BJ (cell line): ENCODE results near the gene DIPK1C. TPM values are rescaled to one million over a fixed set of nuclear protein-coding genes. Genes with fewer than 3 reads are reported as not detected.

Source experiments
- CTCF ChIA-PET: fragments of 350-600 bp; formaldehyde crosslinking; extraction: SDS; loops from one replicate; lab custom pipeline; 2021; ENCODE audit warnings: antibody characterized with exemption, inconsistent platforms; lab: Yijun Ruan, JAX
- POLR2A ChIA-PET: fragments of 300-600 bp; sonication (Branson Sonifier 250); formaldehyde crosslinking; extraction: SDS; loops from one replicate; lab custom pipeline; 2021; ENCODE audit warnings: antibody characterized with exemption; lab: Charles Lee
- DNase-seq: peaks from one replicate; pipeline ENCODE4 v3.0.0-alpha.2; 2011; ENCODE audit warnings: low read depth
- H3K27me3 ChIP-seq: 2 replicates; pipeline ENCODE4 v1.6.0; 2011; ENCODE audit warnings: low read length; ENCODE audit not compliant: control insufficient read depth, insufficient read depth
- H3K36me3 ChIP-seq: 2 replicates; pipeline ENCODE4 v1.5.1; 2011; ENCODE audit warnings: low read length; ENCODE audit not compliant: control insufficient read depth, insufficient read depth
- H3K4me3 ChIP-seq: 2 replicates; pipeline ENCODE4 v1.5.1; 2011; ENCODE audit warnings: low read depth, mild to moderate bottlenecking, control low read depth, low read length
- polyA plus RNA-seq: library from polyadenylated mRNA; depleted of rRNA; stranded (reverse); fragments of >200 nt; gene quantifications from 2 replicates; pipeline ENCODE4 v1.2.3, GENCODE V29; 2011; rRNA removed
- TF ChIP-seq, protein P1 (sequence below): IDR thresholded peaks from 2 replicates; pipeline ENCODE4 v1.5.1; 2011; ENCODE audit warnings: low read depth, mild to moderate bottlenecking, control low read depth, inconsistent platforms, low read length, moderate library complexity; ENCODE audit not compliant: insufficient read depth

Gene DIPK1C
- polyA plus RNA-seq, 1 experiment: not detected

DNA sequence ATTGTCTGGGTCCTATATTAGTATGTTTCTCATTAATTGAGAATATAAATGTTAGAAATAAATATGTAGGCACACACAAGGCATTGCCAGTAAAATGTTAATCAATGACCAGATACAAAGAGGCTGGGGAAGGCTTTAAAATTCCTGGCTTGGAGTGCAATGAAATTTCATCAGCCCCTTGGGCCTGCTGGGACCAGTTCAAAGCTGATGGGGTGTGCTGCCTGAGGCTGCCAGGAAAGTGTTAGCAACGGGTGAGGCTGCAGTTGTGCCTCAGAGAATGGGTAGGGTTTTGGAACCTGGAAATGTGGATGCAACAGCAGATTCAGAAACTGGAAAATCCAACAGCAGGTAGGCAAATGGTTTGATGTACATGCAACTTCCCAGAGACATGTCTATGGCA is 68.9 kb downstream of the DIPK1C start:
- no peaks in the 10 kb centered on the region for H3K36me3 ChIP-seq
- TF ChIP-seq, protein P1, sequence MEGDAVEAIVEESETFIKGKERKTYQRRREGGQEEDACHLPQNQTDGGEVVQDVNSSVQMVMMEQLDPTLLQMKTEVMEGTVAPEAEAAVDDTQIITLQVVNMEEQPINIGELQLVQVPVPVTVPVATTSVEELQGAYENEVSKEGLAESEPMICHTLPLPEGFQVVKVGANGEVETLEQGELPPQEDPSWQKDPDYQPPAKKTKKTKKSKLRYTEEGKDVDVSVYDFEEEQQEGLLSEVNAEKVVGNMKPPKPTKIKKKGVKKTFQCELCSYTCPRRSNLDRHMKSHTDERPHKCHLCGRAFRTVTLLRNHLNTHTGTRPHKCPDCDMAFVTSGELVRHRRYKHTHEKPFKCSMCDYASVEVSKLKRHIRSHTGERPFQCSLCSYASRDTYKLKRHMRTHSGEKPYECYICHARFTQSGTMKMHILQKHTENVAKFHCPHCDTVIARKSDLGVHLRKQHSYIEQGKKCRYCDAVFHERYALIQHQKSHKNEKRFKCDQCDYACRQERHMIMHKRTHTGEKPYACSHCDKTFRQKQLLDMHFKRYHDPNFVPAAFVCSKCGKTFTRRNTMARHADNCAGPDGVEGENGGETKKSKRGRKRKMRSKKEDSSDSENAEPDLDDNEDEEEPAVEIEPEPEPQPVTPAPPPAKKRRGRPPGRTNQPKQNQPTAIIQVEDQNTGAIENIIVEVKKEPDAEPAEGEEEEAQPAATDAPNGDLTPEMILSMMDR: no peak
- no peak overlapping the region for H3K4me3 ChIP-seq
- POLR2A ChIA-PET: no interaction called here
- no peak for DNase-seq
- CTCF ChIA-PET: no interaction called here
- no peaks in the 10 kb centered on the region; the same call in 1 of the 2 replicates for H3K27me3 ChIP-seq

DNA sequence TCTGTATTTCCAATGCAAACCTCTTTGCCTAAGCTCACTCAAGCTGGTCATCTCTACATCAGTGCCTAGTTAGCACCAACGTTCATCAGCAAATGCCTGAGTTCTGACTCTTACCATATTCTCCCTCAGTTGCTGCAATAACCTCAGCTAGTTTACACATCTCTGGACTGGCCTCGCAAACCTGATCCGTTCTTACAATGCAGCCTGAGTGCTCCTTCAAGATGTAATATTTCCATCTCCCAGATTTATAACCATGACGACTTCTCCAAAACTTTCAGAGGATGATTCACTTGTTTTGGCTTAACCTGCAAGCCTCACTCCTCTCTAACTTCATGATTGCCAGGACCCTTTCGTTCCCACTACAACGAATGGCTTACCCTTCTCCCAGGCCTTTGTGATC is 69.7 kb downstream of the DIPK1C start:
- H3K4me3 ChIP-seq: no peak overlapping the region
- H3K36me3 ChIP-seq: no peaks in the 10 kb centered on the region
- H3K27me3 ChIP-seq: no peaks in the 10 kb centered on the region; the same call in 1 of the 2 replicates
- ChIA-PET CTCF (interaction anchor here (1.2 kb wide), 1 partner anchor 10 kb away, joined by 3 read pairs; no protein-coding TSS in a partner anchor), POLR2A (no interaction called here)
- no peak for DNase-seq
- TF ChIP-seq, protein P1: no peak

Other genes starting within 250 kb of the DIPK1C start
- 66.0 and 86.5 TPM in 2 replicates for gene CYB5A, start 165.3 kb downstream of the DIPK1C start, polyA plus RNA-seq
- not detected in 2 replicates for gene C18orf63, start 141.5 kb downstream of the DIPK1C start, polyA plus RNA-seq
- gene CNDP2, start 39.1 kb upstream of the DIPK1C start, polyA plus RNA-seq: 86.6 and 99.4 TPM in 2 replicates
- not detected in 2 replicates for gene CNDP1, start 77.2 kb upstream of the DIPK1C start, polyA plus RNA-seq
- 2.8 and 3.6 TPM in 2 replicates for gene ZNF407, start 140.6 kb upstream of the DIPK1C start, polyA plus RNA-seq